C4-2B (cell line): ENCODE data around the gene TMED7.

Source experiments
- H3K27ac ChIP-seq: fragments of 450-650 bp; 2 replicates; pipeline ENCODE4 v1.5.1; 2017
- CTCF ChIP-seq: fragments of 450-650 bp; conservative IDR thresholded peaks from 2 replicates; pipeline ENCODE4 v1.5.1; 2017; ENCODE audit warnings: mild to moderate bottlenecking
- ZFX ChIP-seq: fragments of 450-650 bp; IDR thresholded peaks from 2 replicates; pipeline ENCODE4 v1.6.1; 2017

The TMED7 gene

GRCh38 chr5:115611873-115612272 is 14.0 kb downstream of the TMED7 start:
- no peak overlapping the region for H3K27ac ChIP-seq
- TF ChIP-seq CTCF (no peak), ZFX (no peak)

DNA sequence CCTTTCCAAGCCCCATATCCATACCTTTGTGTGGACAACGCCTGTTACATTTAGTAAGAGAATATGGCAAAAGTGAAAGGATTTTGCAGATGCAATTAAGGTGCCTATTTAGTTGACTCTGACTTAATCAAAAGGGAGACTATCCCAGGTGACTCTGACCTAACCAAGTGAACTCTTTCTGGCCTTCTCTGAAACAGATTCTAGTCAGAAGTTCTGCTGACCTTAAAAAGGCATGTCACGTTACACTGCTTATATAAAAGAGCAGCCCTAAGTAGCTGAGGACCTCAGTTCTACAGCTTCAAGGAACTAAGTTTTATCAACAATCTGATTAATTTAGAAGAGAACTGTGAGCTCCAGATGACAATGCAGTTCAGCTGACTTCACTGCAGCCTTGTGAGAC is 17.9 kb downstream of the TMED7 start:
- TF ChIP-seq ZFX (no peak), CTCF (no peak)
- H3K27ac ChIP-seq: no peak overlapping the region

DNA sequence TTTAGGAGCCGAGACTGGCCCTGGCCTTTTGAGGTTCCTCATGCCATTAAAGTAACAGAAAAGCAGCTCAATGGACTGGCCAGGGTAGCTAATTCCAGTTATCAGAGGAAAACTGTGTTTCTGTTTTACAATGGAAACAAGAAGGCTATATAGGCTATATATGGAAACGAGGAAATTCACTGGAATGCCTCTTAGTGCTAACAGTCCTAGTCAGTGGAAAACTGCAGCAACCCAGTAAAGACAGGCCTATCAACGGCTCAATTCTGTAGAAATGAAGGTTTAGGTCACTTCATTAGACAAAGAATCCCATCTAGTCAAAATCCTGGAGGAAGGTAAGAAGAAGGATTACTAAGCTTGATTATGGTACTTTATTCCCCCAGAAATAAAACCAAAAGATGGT is 20.4 kb downstream of the TMED7 start:
- TF ChIP-seq CTCF (no peak), ZFX (no peak)
- no peak overlapping the region for H3K27ac ChIP-seq

DNA sequence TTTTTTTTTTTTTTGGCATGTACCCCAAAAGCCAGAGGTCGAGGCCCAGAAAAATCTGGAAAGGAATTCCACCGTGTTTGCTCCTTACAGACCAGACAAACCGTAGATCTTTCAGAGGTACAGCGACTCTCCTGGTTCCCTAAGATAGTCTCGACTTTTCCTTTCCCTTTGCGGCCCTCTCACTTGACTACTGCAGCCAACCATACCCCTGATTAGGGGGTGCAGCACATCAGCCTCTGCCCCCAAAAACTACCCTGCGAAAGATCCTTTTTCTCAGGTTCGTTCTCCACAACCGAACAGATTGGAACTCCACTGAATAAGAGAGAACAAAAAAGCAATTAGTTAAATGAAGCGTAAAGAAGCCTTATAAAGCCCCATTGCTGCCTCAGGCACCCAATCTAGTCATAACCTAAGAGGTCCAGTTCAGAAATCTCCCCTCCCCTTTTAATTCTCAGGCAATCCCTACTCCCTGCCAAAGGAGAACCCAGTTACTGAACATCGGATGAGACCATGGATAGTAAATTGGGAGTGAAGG is 23.2 kb downstream of the TMED7 start:
- TF ChIP-seq ZFX (no peak), CTCF (no peak)
- H3K27ac ChIP-seq: no peak overlapping the region

DNA sequence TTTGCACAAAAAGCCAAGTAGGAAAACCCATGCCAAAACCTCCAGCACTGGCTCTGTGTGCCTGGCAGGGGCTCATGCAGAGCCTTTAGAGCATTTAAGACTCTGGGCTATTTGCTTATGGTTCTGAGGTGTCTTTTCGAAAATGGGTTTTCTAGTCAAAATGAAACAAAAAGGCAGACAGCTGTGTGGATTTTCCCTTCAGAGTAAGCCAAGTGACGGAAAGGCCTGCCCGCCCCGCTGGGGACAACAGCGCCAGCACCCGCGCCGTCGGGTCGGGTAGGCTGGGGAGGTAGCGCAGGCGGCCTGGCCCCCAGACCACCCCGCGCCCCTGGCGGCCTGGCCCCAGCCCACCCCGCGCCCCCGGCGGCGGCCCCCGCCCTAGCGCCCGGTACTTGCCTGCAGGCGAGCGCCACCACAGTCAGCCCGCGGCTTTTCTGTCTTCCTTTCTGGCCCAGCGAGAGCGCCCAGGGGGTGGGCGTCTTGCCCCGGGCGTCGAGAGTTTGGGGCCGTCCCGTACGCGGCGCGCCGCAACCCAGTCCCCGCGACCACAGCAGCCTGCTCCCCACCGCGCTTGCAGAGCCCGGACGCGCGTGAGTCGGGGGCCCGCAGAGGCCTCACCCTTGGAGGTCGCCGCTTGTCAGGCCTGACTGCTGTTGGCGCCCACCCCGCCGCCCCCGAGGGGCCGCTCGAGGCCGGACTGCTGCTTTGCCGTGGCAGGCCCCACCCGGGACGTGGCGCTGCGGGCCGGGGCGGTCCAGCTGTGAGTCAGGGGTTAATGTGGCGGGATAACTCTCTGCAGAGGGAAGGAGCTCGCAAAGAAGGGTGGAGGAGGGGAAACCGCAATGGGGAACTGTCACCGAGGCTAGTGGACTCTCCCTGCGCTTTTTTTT is 23.9 kb downstream of the TMED7 start, which contains the start of gene TICAM2:
TICAM2 (minus strand) TSS at position 779 of the 890 bp plus-strand sequence. CDS start 21,223 bp downstream, outside the sequence.
- no peak within 1 kb of the TSS for H3K27ac ChIP-seq
- no peak for TF ChIP-seq ZFX
- no peak for TF ChIP-seq CTCF

- TF ChIP-seq ZFX (no peak), CTCF (no peak)
- H3K27ac ChIP-seq: no peak overlapping the region
Observed at GRCh38 chr5:115600766-115601165, 25.1 kb downstream of the TMED7 start.

DNA sequence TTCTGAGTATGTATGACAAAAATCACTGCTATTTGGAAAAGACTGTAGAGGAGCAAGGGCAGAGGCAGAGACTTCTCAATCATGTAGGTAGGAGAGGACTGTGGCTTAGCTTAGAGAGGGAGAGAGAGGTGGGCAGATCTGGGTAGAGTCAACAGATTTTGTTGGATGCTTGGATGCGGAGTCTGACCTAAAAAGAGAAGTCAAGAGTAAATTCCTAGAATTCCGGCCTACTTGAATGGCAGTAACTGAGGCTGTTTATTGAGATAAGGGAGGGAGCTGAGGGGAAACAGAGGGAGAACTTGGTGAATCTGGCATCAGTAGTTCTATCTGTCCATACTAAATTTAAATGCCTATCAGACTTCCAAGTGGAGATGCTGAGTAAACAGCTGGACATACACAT is 25.9 kb downstream of the TMED7 start:
- no peak overlapping the region for H3K27ac ChIP-seq
- TF ChIP-seq ZFX (no peak), CTCF (no peak)
